WTC11 (cell line): Measurements from ENCODE around the gene WWOX. TPM values are rescaled to one million over a fixed set of nuclear protein-coding genes. Genes with fewer than 3 reads are reported as not detected.

ENCODE experiments used
- ATAC-seq: fragments of 200-7000 bp; cut with Tn5 transposase; 2 replicates; pipeline ENCODE4 v1.10.0; 2021; ENCODE audit warnings: mild to moderate bottlenecking, moderate library complexity
- CTCF ChIA-PET: fragments of 300-600 bp; sonication (Branson Sonifier 250); formaldehyde crosslinking; loops from one replicate; lab custom pipeline; 2021; ENCODE audit warnings: antibody characterized with exemption; lab: Charles Lee
- POLR2A ChIA-PET: fragments of 350-600 bp; sonication (Branson Sonifier 250); formaldehyde crosslinking; loops from one replicate; lab custom pipeline; 2021; ENCODE audit warnings: antibody characterized with exemption; lab: Charles Lee
- DNase-seq: peaks from one replicate; pipeline ENCODE4 v3.0.0; 2021; ENCODE audit warnings: low spot score
- H3K27ac Mint-ChIP-seq: 2 replicates; pipeline ENCODE4 v1.8.0; 2021; ENCODE audit warnings: mixed read lengths
- H3K27me3 Mint-ChIP-seq: 2 replicates; pipeline ENCODE4 v1.8.0; 2021; ENCODE audit warnings: low read depth, mild to moderate bottlenecking, moderate library complexity, mixed read lengths
- H3K36me3 Mint-ChIP-seq: 2 replicates; pipeline ENCODE4 v1.8.0; 2021; ENCODE audit warnings: mixed read lengths
- H3K4me1 Mint-ChIP-seq: 2 replicates; pipeline ENCODE4 v1.8.0; 2022; ENCODE audit warnings: mixed read lengths
- H3K4me3 Mint-ChIP-seq: 2 replicates; pipeline ENCODE4 v1.8.0; 2021; ENCODE audit warnings: mild to moderate bottlenecking, moderate library complexity, mixed read lengths
- H3K9me3 Mint-ChIP-seq: 2 replicates; pipeline ENCODE4 v1.8.0; 2021; ENCODE audit warnings: mixed read lengths
- ATF1 ChIP-seq: sonication (generic); formaldehyde crosslinking; IDR thresholded peaks from 2 replicates; pipeline ENCODE4 v1.8.1; 2023; ENCODE audit warnings: mild to moderate bottlenecking, moderate library complexity, missing genetic modification reagents
- GRHL2 ChIP-seq: fragments of 250-450 bp; sonication (Bioruptor Pico); IDR thresholded peaks from 2 replicates; pipeline ENCODE4 v1.8.0; 2022; ENCODE audit warnings: mild to moderate bottlenecking, moderate library complexity; ENCODE audit not compliant: insufficient replicate concordance, severe bottlenecking
- KAT7 ChIP-seq: sonication (generic); formaldehyde crosslinking; IDR thresholded peaks from 2 replicates; pipeline ENCODE4 v1.8.1; 2023; ENCODE audit warnings: missing genetic modification reagents, mild to moderate bottlenecking, borderline replicate concordance
- RORB ChIP-seq: fragments of 250-450 bp; sonication (Bioruptor Pico); IDR thresholded peaks from 2 replicates; pipeline ENCODE4 v1.9.0; 2021; ENCODE audit warnings: mild to moderate bottlenecking
- SMAD4 ChIP-seq: sonication (generic); formaldehyde crosslinking; IDR thresholded peaks from 2 replicates; pipeline ENCODE4 v1.8.0; 2022; ENCODE audit warnings: mild to moderate bottlenecking, missing genetic modification reagents
- TP53 ChIP-seq: sonication (generic); formaldehyde crosslinking; IDR thresholded peaks from 2 replicates; pipeline ENCODE4 v1.8.1; 2023; ENCODE audit warnings: mild to moderate bottlenecking, missing genetic modification reagents
- ZBTB21 ChIP-seq: sonication (generic); formaldehyde crosslinking; IDR thresholded peaks from 2 replicates; pipeline ENCODE4 v1.8.1; 2023; ENCODE audit warnings: mild to moderate bottlenecking, missing genetic modification reagents, borderline replicate concordance
- ZNF396 ChIP-seq: fragments of 250-450 bp; sonication (Bioruptor Pico); IDR thresholded peaks from 2 replicates; pipeline ENCODE4 v1.8.0; 2021; ENCODE audit warnings: mild to moderate bottlenecking, moderate library complexity, borderline replicate concordance
- total RNA-seq: library from RNA; stranded (reverse); gene quantifications from 3 replicates; pipeline ENCODE4 v1.2.3, GENCODE V29; 2021
- TF ChIP-seq, protein P1 (sequence below): sonication (generic); formaldehyde crosslinking; IDR thresholded peaks from 2 replicates; pipeline ENCODE4 v1.8.0; 2022; ENCODE audit warnings: missing genetic modification reagents
- TF ChIP-seq, protein P2 (sequence below): fragments of 250-450 bp; sonication (Bioruptor Pico); IDR thresholded peaks from 2 replicates; pipeline ENCODE4 v1.9.0; 2021; ENCODE audit warnings: moderate library complexity, mild to moderate bottlenecking, inconsistent platforms, borderline replicate concordance
- TF ChIP-seq, protein P3 (sequence below): sonication (generic); formaldehyde crosslinking; IDR thresholded peaks from 2 replicates; pipeline ENCODE4 v1.8.0; 2023; ENCODE audit warnings: mild to moderate bottlenecking, missing genetic modification reagents
- TF ChIP-seq, protein P4 (sequence below): sonication (generic); formaldehyde crosslinking; IDR thresholded peaks from 2 replicates; pipeline ENCODE4 v1.8.0; 2022; ENCODE audit warnings: mild to moderate bottlenecking, missing genetic modification reagents
- TF ChIP-seq, protein P5 (sequence below): fragments of 250-450 bp; sonication (Bioruptor Pico); conservative IDR thresholded peaks from 2 replicates; pipeline ENCODE4 v1.9.0; 2021; ENCODE audit warnings: mild to moderate bottlenecking
- TF ChIP-seq, protein P6 (sequence below): fragments of 200-600 bp; IDR thresholded peaks from 2 replicates; pipeline ENCODE4 v1.8.0; 2022; ENCODE audit warnings: antibody characterized with exemption
- TF ChIP-seq, protein P7 (sequence below): sonication (generic); formaldehyde crosslinking; IDR thresholded peaks from 2 replicates; pipeline ENCODE4 v1.8.1; 2022; ENCODE audit warnings: low read depth, mild to moderate bottlenecking, moderate library complexity, missing genetic modification reagents, borderline replicate concordance
- TF ChIP-seq, protein P8 (sequence below): fragments of 250-450 bp; sonication (Bioruptor Pico); IDR thresholded peaks from 2 replicates; pipeline ENCODE4 v1.9.0; 2021; ENCODE audit warnings: mild to moderate bottlenecking

The WWOX gene
- total RNA-seq, 1 experiment from 2014 or later, result 15.7 TPM

DNA sequence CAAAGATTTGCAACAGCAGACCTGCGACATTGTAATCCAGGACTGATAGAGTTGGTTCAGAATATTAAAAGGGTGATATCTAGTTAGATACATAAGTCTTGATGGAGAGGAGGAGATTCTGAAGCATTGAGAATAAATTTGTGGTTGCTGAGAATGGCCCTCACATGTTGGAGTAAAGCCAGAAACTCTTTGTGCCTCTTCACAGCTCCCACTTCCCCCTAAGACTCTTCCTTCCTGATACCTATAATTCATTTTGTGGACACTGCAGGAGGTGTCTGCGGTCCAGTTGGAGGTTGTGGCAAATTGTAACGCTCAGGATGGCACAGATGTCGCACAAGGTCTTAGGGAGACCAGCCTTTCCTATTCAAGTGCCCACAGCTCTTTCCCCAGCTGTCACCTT lies 17.5 kb downstream of the WWOX start:
- Mint-ChIP-seq H3K36me3 (peaks cover 18% of the 10 kb centered on the region), H3K27ac (no peak overlapping the region), H3K4me1 (no peaks in the 10 kb centered on the region), H3K4me3 (no peak overlapping the region), H3K9me3 (no peaks in the 10 kb centered on the region), H3K27me3 (no peaks in the 10 kb centered on the region)
- CTCF ChIA-PET, result interaction anchor here (1.0 to 1.1 kb wide), 2 partner anchors 18 to 1485 kb away, joined by 3 to 4 read pairs; partner anchors contain the start of gene WWOX
- no peak for TF ChIP-seq ZBTB21 (CRISPR knock-in tag)
- TF ChIP-seq, protein P1, sequence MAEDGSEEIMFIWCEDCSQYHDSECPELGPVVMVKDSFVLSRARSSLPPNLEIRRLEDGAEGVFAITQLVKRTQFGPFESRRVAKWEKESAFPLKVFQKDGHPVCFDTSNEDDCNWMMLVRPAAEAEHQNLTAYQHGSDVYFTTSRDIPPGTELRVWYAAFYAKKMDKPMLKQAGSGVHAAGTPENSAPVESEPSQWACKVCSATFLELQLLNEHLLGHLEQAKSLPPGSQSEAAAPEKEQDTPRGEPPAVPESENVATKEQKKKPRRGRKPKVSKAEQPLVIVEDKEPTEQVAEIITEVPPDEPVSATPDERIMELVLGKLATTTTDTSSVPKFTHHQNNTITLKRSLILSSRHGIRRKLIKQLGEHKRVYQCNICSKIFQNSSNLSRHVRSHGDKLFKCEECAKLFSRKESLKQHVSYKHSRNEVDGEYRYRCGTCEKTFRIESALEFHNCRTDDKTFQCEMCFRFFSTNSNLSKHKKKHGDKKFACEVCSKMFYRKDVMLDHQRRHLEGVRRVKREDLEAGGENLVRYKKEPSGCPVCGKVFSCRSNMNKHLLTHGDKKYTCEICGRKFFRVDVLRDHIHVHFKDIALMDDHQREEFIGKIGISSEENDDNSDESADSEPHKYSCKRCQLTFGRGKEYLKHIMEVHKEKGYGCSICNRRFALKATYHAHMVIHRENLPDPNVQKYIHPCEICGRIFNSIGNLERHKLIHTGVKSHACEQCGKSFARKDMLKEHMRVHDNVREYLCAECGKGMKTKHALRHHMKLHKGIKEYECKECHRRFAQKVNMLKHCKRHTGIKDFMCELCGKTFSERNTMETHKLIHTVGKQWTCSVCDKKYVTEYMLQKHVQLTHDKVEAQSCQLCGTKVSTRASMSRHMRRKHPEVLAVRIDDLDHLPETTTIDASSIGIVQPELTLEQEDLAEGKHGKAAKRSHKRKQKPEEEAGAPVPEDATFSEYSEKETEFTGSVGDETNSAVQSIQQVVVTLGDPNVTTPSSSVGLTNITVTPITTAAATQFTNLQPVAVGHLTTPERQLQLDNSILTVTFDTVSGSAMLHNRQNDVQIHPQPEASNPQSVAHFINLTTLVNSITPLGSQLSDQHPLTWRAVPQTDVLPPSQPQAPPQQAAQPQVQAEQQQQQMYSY (CRISPR knock-in tag), result no peak
- DNase-seq (no peak), ATAC-seq (no peak)
- POLR2A ChIA-PET, result no interaction called here

DNA sequence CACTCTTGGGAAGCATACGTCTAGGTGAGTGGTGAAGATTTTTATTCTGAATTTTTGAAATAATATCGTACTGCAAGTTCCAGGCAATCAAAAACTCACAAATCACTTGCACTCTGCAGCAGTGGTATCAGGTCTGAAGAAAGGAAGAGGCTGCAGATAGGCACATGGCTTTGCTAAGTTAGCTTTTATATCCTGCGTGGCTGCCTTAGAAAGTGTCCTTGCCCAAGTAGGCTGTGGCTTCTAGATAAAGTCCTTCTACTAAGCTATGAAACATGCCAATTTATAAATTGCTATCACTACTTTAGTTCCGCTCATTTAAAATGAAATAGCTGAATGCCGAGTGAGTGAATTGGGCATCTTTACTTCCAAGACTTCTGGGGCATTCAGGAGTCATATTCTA lies 17.9 kb downstream of the WWOX start:
- Mint-ChIP-seq H3K4me3 (no peak overlapping the region), H3K27ac (no peak overlapping the region), H3K4me1 (no peaks in the 10 kb centered on the region), H3K27me3 (no peaks in the 10 kb centered on the region), H3K36me3 (peaks cover 18% of the 10 kb centered on the region), H3K9me3 (no peaks in the 10 kb centered on the region)
- no peak for DNase-seq
- ChIA-PET POLR2A (no interaction called here), CTCF (interaction anchor here (1.0 to 1.1 kb wide), 2 partner anchors 18 to 1485 kb away, joined by 3 to 4 read pairs; partner anchors contain the start of gene WWOX)
- ATAC-seq, result no peak
- TF ChIP-seq, protein P2, sequence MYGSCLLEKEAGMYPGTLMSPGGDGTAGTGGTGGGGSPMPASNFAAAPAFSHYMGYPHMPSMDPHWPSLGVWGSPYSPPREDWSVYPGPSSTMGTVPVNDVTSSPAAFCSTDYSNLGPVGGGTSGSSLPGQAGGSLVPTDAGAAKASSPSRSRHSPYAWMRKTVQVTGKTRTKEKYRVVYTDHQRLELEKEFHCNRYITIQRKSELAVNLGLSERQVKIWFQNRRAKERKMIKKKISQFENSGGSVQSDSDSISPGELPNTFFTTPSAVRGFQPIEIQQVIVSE (CRISPR knock-in tag), result no peak
- TF ChIP-seq, protein P3, sequence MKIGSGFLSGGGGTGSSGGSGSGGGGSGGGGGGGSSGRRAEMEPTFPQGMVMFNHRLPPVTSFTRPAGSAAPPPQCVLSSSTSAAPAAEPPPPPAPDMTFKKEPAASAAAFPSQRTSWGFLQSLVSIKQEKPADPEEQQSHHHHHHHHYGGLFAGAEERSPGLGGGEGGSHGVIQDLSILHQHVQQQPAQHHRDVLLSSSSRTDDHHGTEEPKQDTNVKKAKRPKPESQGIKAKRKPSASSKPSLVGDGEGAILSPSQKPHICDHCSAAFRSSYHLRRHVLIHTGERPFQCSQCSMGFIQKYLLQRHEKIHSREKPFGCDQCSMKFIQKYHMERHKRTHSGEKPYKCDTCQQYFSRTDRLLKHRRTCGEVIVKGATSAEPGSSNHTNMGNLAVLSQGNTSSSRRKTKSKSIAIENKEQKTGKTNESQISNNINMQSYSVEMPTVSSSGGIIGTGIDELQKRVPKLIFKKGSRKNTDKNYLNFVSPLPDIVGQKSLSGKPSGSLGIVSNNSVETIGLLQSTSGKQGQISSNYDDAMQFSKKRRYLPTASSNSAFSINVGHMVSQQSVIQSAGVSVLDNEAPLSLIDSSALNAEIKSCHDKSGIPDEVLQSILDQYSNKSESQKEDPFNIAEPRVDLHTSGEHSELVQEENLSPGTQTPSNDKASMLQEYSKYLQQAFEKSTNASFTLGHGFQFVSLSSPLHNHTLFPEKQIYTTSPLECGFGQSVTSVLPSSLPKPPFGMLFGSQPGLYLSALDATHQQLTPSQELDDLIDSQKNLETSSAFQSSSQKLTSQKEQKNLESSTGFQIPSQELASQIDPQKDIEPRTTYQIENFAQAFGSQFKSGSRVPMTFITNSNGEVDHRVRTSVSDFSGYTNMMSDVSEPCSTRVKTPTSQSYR (CRISPR knock-in tag), result no peak
- TF ChIP-seq ATF1 (CRISPR knock-in tag) (no peak), GRHL2 (CRISPR knock-in tag) (no peak), SMAD4 (no peak), RORB (CRISPR knock-in tag) (no peak), ZNF396 (CRISPR knock-in tag) (no peak), KAT7 (no peak), TP53 (no peak)
- TF ChIP-seq, protein P4, sequence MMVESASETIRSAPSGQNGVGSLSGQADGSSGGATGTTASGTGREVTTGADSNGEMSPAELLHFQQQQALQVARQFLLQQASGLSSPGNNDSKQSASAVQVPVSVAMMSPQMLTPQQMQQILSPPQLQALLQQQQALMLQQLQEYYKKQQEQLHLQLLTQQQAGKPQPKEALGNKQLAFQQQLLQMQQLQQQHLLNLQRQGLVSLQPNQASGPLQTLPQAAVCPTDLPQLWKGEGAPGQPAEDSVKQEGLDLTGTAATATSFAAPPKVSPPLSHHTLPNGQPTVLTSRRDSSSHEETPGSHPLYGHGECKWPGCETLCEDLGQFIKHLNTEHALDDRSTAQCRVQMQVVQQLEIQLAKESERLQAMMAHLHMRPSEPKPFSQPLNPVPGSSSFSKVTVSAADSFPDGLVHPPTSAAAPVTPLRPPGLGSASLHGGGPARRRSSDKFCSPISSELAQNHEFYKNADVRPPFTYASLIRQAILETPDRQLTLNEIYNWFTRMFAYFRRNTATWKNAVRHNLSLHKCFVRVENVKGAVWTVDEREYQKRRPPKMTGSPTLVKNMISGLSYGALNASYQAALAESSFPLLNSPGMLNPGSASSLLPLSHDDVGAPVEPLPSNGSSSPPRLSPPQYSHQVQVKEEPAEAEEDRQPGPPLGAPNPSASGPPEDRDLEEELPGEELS (CRISPR knock-in tag), result no peak
- TF ChIP-seq, protein P5, sequence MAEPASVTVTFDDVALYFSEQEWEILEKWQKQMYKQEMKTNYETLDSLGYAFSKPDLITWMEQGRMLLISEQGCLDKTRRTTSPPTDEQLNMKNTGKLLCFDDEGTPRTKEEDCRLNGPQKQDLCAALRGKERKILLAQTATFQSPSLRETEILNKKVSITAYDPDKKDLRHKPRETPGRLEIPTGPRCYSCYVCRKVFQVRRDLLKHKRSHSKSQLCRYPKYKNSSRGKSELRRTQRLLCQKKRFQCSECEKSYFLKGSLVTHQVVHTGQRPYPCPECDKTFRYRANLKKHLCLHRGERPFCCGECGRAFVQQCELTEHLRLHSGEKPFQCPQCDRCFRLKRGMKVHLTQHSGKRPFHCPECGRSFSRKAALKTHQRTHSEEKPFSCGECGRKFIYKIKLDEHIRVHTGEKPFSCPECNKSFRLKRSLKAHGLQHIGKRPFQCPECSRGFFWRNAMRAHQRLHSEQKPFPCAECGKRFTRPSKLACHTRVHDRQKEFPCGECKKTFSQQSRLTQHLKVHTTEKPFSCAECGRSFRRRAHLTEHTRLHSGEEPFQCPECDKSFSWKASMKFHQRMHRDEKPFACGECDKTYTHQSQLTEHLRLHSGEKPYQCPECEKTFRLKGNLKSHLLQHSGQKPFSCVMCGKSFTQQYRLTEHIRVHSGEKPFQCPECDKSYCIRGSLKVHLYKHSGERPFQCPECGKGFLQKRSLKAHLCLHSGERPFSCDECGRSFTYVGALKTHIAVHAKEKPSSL (CRISPR knock-in tag), result no peak
- TF ChIP-seq, protein P6, sequence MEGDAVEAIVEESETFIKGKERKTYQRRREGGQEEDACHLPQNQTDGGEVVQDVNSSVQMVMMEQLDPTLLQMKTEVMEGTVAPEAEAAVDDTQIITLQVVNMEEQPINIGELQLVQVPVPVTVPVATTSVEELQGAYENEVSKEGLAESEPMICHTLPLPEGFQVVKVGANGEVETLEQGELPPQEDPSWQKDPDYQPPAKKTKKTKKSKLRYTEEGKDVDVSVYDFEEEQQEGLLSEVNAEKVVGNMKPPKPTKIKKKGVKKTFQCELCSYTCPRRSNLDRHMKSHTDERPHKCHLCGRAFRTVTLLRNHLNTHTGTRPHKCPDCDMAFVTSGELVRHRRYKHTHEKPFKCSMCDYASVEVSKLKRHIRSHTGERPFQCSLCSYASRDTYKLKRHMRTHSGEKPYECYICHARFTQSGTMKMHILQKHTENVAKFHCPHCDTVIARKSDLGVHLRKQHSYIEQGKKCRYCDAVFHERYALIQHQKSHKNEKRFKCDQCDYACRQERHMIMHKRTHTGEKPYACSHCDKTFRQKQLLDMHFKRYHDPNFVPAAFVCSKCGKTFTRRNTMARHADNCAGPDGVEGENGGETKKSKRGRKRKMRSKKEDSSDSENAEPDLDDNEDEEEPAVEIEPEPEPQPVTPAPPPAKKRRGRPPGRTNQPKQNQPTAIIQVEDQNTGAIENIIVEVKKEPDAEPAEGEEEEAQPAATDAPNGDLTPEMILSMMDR, result no peak
- TF ChIP-seq, protein P7, sequence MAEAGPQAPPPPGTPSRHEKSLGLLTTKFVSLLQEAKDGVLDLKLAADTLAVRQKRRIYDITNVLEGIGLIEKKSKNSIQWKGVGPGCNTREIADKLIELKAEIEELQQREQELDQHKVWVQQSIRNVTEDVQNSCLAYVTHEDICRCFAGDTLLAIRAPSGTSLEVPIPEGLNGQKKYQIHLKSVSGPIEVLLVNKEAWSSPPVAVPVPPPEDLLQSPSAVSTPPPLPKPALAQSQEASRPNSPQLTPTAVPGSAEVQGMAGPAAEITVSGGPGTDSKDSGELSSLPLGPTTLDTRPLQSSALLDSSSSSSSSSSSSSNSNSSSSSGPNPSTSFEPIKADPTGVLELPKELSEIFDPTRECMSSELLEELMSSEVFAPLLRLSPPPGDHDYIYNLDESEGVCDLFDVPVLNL (CRISPR knock-in tag), result no peak
- TF ChIP-seq, protein P8, sequence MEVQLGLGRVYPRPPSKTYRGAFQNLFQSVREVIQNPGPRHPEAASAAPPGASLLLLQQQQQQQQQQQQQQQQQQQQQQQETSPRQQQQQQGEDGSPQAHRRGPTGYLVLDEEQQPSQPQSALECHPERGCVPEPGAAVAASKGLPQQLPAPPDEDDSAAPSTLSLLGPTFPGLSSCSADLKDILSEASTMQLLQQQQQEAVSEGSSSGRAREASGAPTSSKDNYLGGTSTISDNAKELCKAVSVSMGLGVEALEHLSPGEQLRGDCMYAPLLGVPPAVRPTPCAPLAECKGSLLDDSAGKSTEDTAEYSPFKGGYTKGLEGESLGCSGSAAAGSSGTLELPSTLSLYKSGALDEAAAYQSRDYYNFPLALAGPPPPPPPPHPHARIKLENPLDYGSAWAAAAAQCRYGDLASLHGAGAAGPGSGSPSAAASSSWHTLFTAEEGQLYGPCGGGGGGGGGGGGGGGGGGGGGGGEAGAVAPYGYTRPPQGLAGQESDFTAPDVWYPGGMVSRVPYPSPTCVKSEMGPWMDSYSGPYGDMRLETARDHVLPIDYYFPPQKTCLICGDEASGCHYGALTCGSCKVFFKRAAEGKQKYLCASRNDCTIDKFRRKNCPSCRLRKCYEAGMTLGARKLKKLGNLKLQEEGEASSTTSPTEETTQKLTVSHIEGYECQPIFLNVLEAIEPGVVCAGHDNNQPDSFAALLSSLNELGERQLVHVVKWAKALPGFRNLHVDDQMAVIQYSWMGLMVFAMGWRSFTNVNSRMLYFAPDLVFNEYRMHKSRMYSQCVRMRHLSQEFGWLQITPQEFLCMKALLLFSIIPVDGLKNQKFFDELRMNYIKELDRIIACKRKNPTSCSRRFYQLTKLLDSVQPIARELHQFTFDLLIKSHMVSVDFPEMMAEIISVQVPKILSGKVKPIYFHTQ, result no peak
